Erythroblast (primary cell): ENCODE measurements around the gene FBXL22.

Experiments used
- DNase-seq, 2 experiments: peaks; one replicate each; lab custom pipeline; 2025; lab: John Stamatoyannopoulos, UW
- GATA1 ChIP-seq: IDR thresholded peaks from 2 replicates; pipeline ENCODE4 v1.6.1; 2011; ENCODE audit warnings: low read depth, mild to moderate bottlenecking, control low read depth, low read length, moderate library complexity
- POLR2A ChIP-seq: IDR thresholded peaks from 2 replicates; pipeline ENCODE4 v1.6.1; 2011; ENCODE audit warnings: mild to moderate bottlenecking, low read length

FBXL22 gene

GRCh38 chr15:63600001-63600615 is 2.9 kb downstream of the FBXL22 start:
- no peak for DNase-seq

DNA sequence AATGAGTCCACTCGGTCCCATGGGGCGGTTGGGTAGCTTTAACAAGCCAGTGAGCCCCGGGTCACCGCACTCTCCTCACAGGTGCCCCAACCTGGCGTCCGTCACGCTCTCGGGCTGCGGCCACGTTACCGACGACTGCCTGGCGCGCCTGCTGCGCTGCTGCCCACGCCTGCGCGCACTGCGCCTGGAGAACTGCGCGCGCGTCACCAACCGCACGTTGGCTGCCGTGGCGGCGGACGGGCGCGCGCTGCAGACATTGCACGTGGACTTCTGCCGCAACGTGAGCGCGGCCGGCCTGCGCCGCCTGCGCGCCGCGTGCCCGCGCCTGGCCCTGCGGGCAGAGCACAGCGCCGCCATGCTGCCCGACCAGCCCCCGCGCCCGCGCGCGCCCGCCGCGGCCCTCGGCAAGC is 3.4 kb downstream of the FBXL22 start:
- TF ChIP-seq GATA1 (no peak), POLR2A (peak; percentile 90)
- peak; percentile 94 to 95 for DNase-seq

More at GRCh38 chr15:63600001-63600615, 2.9 kb downstream of the FBXL22 start:
- TF ChIP-seq GATA1: no peak
- no peak for TF ChIP-seq POLR2A

GRCh38 chr15:63601026-63601703 is 4.0 kb downstream of the FBXL22 start:
- TF ChIP-seq GATA1 (no peak), POLR2A (no peak)
- DNase-seq: peak; percentile 65 to 73

DNA sequence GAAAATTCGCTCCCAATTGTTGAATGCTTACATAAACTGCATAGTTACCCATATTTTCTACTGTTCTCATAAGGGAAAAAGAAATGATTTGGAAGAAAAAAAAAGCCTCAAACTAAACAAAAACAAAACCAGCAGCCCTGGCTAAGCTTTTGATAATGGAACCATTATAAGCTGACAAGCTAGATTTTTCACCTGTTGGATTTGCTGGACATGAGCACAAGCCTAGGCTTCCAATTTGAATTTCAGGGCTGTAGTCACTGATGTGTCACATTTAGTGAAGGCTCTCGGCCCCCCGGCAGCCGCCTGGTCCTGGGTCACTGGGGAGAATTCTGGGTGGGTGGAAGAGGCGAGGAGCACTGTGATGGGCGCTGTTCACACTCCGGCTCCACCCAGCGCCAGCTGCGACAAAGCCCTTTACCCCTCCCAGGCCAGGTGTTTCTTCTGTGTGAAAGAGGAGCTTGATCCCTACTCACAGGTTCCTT is 4.6 kb downstream of the FBXL22 start:
- TF ChIP-seq POLR2A (no peak), GATA1 (no peak)
- no peak for DNase-seq

DNA sequence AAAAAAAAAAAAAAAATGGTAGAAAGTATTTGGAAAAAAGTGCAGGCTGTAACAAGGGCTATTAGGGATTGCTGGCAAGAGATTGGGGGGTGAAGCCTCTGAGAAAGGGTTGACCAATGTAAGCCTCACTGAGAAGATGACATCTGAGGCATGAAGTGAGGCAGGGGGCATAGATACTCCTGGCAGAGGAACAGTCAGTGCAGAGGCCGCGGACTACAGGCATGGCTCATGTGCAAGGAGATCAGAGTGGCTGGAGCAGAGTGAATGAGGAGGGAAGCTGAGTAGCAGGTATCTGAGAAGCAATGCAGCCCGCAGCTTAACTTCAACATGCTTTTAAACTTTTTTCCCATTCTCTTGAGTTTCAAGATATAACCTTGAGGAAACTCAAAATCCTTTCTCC is 5.4 kb downstream of the FBXL22 start:
- DNase-seq: no peak
- no peak for TF ChIP-seq POLR2A
- no peak for TF ChIP-seq GATA1

DNA sequence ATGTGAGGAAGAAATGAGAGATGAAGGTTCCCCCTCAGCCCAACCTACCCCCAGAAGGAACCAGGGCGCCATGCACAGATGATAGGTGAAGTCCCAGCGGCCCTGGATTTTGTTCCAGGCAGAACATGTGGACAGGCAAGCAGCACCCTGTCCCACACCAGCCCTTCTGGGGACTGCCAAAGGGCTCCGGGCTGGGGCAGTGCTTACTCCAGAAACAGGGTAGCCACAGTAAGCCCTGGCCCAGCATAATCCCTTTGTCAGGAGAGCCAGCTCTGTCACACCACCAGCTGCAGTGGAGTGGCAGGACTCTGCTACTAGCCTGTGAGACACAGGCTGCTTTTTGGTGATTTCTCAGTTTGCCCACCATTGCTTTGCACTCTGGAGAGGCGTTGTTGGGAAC is 6.3 kb downstream of the FBXL22 start:
- TF ChIP-seq POLR2A: no peak
- no peak for TF ChIP-seq GATA1

GRCh38 chr15:63604281-63604680 is 7.1 kb downstream of the FBXL22 start:
- DNase-seq: no peak
- TF ChIP-seq POLR2A: no peak
- TF ChIP-seq GATA1: no peak

More for the DNA sequence above, 6.3 kb downstream of the FBXL22 start:
- no peak for DNase-seq

DNA sequence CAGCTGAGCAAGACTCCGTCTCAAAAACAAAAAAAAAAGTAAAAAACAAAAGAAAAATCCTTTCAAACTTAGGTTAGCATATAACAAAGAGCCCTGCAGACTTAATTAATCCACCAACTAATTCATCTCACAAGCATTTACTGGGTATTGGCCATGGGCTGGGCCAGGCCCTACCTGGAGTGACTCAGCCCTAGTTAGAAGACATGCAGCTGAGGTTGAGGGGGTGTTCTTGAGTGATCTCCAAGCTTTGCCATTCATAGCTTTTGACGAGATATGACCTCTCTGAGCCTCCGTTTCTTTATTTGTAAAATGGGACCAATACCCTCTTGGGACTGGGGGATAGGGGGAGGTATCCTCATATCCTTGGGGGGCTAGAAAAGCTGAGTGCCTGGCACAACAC is 7.8 kb downstream of the FBXL22 start:
- TF ChIP-seq GATA1: no peak
- no peak for TF ChIP-seq POLR2A
- no peak for DNase-seq

DNA sequence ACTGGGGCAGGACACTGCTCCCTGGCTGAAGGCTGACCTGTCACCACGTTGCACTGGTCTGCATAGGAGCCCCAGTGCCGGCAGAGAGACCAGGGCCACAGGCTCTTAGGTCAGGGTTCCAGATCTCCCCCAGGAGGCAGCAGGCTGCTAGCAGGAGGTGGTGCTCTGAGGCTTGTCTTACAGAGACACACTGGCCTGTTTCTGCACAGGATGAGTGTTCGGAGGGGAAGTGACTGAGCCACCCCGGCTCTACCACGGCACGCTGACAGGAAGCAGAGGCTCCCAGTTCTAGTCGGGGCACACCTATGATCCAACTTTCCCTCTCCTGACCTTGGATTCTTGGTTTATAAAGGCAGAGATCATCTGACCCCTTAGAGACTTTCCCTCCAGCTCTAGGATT is 8.6 kb downstream of the FBXL22 start:
- no peak for DNase-seq
- TF ChIP-seq POLR2A (no peak), GATA1 (no peak)

GRCh38 chr15:63606308-63606707 is 9.1 kb downstream of the FBXL22 start:
- TF ChIP-seq POLR2A: no peak
- TF ChIP-seq GATA1: no peak
- DNase-seq: no peak

GRCh38 chr15:63608989-63609388 is 11.8 kb downstream of the FBXL22 start:
- no peak for DNase-seq
- TF ChIP-seq POLR2A: no peak
- TF ChIP-seq GATA1: no peak

- TF ChIP-seq POLR2A: no peak
- no peak for TF ChIP-seq GATA1
- no peak for DNase-seq
Measured at GRCh38 chr15:63609448-63609847, 12.3 kb downstream of the FBXL22 start.

GRCh38 chr15:63610209-63610841 is 13.1 kb downstream of the FBXL22 start:
- peak; percentile 81 to 87 for DNase-seq
- TF ChIP-seq POLR2A: no peak
- no peak for TF ChIP-seq GATA1

GRCh38 chr15:63611177-63611576 is 14.0 kb downstream of the FBXL22 start:
- TF ChIP-seq POLR2A (no peak), GATA1 (no peak)
- DNase-seq: no peak
